Raji (cell line): ENCODE results near the gene AIP.

Source experiments
- POLR2A ChIP-seq: IDR thresholded peaks from 2 replicates; pipeline ENCODE4 v1.6.1; 2011; ENCODE audit warnings: low read depth, low read length, control low read depth; ENCODE audit not compliant: insufficient read depth

Gene AIP

DNA sequence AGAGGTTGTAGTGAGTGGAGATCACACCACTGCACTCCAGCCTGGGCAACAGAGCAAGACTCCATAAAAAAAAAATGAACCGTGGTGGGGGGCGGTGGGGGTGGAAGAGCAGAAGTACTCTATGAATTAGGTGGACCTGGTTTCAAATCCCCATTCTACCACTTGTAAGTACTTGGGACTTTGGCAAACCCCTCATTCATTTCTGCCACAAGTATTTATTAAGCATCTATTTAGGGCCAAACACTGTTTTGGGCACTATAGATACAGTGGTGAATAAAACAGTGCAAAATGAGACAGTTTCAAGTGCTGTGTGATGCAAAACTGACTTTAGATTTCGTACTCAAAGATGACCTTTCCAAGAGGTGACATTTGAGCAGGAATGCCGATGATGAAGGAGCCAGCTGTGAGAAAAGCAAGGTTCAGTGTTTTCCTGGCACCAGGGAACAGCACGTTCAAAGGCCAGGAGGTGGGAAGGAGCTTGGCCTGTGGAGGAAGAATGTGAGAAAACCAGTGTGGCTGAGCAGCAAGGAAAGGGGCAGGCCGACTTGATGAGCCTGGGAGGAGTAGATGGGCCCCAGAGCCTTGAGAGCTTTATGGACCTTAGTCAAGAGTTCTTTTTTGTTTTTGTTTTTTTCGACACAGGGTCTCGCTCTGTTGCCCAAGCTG is 12.4 kb upstream of the AIP start:
- no peak for TF ChIP-seq POLR2A

DNA sequence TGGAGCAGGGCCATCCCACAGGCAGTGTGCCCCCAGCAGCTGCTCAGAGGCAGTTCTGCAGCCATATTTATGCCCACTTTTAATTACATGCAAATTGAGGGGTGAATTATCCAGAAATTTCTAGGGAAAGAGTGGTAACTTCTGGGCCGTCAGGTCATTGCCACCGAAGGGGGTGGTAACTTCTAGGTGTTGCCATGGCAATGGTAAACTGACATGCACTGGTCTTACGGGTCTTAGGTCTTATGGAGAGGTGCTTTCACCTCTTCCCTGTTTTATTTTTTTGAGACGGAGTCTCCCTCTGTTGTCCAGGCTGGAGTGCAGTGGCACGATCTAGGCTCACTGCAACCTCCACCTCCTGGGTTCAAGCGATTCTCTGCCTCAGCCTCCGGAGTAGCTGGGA is 9.9 kb upstream of the AIP start:
- no peak for TF ChIP-seq POLR2A

DNA sequence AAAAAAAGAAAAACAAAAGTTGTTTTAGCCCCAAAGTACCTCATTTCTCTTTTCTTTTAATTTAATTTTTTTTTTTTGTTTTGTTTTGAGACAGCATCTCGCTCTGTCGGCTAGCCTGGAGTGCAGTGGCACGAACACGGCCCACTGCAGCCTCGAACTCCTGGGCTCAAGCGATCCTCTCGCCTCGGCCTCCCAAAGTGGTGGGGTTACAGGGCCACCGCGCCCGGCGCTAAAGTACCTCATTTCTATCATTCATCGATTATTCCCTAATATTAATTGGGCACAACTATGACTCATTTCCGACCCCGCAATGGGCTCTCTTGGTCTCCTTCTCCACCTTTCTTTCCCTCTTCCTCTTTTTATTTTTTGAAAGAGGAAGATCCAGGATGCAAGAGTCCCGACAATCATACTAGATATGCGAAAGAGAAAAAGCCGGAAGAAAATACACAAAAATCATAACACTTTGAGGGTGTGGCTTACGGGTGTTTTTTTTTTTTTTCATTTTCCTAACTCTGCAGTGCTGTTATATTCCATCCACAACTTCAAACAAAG is 475 bp upstream of the AIP start:
- TF ChIP-seq POLR2A, result no peak

DNA sequence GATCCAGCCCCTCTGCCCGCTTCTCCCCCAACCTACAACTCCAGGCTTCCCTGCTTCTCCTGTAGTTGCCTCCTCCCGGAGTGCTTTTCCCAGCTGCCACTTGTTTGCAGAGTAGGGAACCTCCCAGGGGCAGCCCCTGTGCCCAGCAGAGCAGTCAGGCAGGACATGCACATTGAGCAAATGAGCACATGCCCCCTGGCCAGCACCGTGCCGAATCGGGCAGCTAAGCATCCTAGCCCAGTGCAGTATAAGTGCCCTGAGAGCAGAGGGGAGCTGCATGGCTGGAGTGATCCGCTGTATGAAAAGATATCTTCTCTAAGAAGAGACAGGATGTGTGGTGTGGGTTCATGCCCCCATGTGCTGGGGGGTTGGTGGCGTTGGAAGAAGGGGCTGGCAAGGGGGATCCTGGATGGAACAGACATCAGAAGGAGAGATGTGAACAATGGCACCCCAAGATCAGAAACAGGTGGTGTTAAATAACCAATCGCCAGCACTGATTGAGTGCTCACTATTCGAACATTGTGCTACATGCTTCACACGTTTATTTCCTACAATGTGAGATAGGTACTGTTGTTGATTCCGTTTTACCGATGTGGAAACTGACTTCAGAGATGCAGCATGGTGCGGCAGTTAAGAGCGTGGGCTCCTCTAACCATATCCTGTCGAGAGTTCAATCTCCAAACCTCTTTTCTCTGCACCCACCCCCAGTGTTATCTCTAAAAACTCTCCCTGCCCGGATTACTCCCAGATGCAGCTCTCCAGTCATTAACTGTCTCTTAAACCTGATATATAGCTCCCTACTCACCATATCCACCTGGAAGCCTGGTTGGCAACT is 1.2 kb downstream of the AIP start:
- TF ChIP-seq POLR2A, result peak; percentile 53

DNA sequence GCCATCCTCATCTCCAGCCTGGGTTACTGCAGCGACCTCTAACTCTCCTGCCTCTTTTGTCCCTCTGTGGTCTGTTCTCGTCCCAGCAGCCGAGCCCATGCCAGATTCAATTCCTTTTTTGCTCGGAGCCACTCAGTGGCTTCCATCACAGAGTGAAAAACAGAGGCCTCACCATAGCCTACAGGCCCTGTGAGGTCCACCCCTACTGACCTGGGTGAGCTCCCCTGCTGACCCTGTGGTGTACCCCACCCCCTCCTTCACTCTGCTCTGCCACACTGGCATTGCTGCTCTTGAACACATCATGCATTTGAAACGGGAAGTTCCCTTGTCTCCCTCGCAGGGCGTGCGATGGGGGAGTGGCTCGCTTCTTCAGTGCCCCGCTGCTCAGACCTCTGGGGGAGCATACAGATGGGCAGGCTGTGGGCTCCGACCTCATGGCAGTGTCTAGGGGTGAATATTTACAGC is 2.1 kb downstream of the AIP start:
- TF ChIP-seq POLR2A, result peak; percentile 89

DNA sequence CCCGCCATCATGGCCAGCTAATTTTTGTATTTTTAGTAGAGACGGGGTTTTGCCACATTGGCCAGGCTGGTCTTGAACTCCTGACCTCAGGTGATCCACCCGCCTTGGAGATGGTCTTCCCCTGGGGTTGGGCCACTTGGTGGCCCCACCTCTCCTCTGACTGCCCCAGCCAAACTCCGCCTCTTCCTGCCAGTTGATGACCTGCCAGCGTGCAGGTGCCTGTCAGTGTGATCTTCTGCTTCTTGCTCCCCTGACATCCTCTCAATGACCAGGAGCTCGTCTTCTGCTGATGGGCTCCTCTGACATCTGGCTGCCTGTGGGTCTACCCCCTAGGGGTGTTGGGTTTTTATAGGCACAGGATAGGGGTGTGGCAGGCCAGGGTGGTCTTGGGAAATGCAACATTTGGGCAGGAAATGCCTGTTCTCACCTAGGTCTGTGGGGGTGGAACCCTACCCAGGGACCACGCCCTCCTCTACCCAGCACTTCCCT is 3.1 kb downstream of the AIP start:
- TF ChIP-seq POLR2A, result peak; percentile 99

DNA sequence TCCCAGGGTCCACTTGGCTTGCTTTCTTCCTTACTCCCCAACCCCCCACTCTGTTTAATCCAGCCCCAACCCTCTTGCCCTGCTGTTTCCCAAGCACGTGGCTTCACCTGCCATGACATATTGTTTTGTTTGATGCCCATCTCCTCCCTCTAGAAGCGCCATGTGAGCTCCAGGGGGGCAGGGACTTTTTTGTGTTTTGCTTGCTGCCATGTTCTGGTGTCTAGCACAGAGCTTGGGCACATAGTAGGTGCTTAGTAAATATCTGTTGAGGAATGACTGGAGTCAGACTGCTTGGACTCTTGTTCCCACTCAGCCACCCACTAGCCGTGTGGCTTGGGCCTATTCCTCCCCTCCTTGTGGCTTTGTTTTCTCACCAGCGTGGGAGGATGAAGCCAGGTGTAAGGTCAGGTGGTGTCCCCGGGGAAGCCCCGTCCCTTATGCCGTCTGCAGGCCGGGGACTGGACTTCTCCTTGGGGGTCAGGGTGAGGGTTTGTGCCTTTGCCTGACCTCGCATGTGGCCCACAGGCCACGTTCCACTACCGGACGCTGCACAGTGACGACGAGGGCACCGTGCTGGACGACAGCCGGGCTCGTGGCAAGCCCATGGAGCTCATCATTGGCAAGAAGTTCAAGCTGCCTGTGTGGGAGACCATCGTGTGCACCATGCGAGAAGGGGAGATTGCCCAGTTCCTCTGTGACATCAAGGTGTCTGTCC is 3.8 kb downstream of the AIP start:
- TF ChIP-seq POLR2A, result no peak; the same call in 1 of the 2 replicates

DNA sequence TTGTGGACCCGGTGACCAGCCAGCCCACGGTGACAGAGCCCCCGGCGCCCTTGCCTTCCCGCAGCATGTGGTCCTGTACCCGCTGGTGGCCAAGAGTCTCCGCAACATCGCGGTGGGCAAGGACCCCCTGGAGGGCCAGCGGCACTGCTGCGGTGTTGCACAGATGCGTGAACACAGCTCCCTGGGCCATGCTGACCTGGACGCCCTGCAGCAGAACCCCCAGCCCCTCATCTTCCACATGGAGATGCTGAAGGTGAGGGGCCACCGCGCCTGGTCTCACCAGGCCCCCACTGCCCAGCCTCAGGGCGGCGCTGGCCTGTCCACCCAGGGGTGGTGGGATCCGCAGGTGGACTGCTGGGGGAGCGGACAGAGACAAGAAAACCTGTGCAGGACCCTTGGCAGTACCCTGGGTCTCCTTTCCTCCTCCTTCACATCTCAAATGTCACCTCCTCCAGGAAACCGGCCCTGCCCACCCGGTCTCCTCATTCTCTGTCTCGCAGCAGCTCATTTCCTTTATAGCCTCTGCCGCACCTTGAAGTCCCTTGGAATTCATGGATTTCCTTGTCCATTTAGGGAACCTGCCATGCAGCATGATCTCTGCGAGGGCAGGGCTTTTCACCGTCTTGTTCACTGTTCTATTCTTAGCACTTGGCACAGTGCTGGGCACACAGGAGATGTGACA is 6.5 kb downstream of the AIP start:
- no peak for TF ChIP-seq POLR2A

DNA sequence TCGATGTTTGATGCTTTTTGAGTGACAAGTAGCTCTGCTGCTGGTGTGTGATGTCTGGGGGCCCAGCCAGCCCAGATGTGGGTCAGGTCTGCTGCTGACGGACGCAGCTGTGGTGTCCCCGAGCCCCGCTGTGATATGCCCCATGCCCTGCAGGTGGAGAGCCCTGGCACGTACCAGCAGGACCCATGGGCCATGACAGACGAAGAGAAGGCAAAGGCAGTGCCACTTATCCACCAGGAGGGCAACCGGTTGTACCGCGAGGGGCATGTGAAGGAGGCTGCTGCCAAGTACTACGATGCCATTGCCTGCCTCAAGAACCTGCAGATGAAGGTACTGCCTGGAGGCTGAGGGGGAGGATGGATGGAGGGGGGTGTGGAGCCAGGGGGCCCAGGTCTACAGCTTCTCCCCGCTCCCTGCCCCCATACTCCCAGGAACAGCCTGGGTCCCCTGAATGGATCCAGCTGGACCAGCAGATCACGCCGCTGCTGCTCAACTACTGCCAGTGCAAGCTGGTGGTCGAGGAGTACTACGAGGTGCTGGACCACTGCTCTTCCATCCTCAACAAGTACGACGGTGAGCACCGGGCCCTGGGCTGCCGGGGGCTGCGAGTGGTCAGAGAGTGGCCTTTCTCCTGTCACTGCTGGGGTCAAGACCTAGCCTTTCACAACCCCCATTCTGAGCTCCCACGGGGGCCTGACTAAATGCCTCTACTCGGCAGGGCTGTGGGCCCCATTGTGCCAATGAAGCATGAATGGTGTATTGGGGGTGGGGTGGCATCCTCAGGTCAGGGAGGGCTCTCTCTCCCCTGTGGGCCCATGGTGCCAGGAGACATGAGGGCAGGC is 7.3 kb downstream of the AIP start:
- TF ChIP-seq POLR2A, result no peak

DNA sequence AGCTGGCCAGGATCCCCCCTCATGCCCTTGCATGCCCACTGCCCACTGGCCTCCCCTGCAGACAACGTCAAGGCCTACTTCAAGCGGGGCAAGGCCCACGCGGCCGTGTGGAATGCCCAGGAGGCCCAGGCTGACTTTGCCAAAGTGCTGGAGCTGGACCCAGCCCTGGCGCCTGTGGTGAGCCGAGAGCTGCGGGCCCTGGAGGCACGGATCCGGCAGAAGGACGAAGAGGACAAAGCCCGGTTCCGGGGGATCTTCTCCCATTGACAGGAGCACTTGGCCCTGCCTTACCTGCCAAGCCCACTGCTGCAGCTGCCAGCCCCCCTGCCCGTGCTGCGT is 7.9 kb downstream of the AIP start:
- TF ChIP-seq POLR2A, result no peak

DNA sequence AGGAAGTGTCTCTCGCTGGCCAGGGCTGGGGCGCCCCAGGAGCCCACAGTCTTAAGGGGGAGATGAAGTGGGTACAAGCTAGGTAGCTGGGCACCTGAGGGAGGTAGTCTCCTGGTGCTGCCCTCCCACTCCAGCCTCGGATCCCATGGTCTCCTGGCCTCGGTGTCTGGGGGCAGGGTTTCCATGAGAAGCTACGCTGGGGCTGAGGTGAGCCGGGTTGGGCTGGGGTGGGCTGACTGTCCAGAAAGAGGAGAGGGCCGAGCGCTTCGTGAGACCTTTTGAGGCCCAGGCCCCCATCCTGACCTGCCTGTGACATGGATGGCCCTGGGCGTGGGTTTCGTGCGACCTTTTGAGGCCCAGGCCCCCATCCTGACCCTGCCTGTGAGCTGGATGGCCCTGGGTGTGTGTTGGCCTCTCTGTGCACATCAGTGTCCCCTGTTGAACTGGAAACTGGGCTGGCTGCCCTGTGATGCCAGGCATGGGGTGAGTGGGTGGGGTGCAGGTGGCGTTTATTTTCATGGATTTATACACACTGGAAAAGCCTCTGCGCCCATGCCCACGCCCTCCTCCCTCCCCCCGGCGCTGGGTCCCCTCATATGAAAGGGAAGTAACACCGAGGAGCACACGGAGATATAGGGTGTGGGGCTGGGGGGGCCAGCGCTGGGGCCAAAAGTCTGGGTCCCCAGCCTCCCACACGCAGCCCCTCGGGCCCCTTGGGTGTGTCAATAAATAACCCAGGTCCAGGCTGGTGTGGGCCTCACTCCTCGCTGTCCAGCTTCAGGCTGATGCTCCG is 8.6 kb downstream of the AIP start:
- no peak for TF ChIP-seq POLR2A

DNA sequence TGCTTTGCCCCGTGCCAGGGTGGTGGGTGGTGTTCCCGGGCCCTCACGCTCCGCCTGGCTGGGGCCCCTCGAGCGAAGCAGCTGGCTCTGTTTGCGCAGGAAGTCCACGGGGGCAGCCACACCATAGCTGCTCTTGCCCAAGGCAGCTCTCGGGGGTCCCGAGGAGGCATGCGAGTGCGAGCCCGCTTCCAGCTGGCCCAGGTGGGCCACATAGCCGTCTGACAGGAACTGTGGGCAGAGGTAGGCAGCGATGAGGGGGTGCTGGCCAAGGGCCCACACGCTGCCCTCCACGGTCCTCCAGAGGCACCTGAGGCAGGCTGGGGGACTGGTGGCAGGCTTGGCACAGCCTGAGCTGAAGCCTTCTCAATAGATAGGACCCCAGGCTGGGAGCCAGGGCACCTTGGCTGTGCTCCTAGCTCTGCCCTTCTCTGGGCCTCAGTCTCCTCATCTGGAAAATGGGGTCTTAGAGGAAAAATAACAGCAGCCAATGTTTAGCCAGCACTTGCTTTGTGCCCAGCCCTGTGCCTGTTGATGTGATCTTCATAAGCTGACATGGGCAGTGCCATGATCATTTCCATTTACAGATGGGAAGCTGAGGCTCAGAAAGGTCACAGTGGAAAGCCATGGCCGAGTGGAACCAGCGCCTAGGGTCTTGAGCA is 9.4 kb downstream of the AIP start:
- no peak for TF ChIP-seq POLR2A

DNA sequence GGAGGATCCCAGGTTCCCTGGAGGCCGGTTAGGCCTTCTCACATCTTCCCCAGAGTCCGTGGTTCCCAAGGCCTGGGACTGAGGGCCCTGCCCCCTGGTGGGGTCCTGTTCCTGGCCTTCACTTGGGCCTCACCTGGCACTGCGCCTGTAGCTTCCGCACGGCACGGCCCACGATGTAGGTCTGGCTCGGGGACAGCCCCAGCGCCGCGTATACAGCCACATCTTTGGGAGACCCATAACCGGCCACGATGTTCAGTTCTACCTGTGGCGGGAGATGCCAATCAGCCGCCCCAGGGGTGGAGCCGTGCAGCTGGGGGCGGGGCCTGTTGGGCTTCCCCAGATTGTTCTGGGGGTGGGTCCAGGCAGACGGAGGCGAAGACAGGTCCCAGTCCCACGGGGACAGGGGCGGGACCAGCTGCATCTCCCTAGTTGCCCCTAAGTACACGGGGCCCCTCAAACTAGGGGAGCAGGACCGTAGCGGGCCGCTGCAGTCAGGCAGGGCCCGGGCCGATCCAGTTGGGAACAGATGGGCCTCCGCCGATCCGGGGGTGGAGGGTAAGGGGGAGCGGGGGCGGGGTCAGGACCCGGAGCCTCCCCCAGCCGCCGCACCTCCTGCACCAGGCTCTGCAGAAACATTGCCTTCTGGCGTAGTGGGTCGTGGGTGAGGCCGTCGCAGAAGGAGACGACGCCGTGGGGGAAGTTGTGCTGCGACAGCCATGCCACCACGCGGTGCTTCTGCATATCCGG is 10.1 kb downstream of the AIP start:
- no peak for TF ChIP-seq POLR2A
